ENCODE measurements around the gene RAI2.

DNA sequence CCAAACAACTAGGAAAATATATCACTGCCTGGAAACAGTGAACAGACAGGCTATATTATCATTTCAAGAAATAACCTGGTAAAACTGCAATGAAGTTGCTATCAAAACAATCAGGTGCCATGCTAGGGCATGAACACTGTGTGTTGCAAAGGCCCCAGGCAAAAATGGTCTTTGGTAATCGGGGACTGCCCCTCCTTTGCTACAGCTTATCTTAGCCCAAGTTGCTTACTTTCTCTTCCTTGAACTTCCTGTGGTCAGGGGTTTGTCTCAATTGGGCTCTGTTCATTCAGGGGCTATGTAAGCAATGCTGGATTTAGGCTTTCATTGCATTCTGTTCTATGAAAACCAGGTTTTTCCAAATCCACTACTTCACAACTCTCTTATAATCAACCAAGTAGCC lies 93.4 kb downstream of the RAI2 start:
- TF ChIP-seq EP300 (IDR thresholded peaks at IDR 0.05) (no peak), CTCF (IDR thresholded peaks at IDR 0.05) (no peak), POLR2A (IDR thresholded peaks at IDR 0.05; ENCODE audit: low read depth) (no peak), POLR2AphosphoS5 (IDR thresholded peaks at IDR 0.05) (no peak)
